Activated CD8-positive, alpha-beta memory T cell treated with anti-CD3 and anti-CD28 coated beads, Interleukin-2, amount 50 U/mL, for 24 hours (primary cell): ENCODE results near the gene ABCC9.

ENCODE experiments used
- DNase-seq: peaks from one replicate; pipeline ENCODE4 v3.0.0-alpha.2; 2020; ENCODE audit errors: extremely low read depth

Gene ABCC9

DNA sequence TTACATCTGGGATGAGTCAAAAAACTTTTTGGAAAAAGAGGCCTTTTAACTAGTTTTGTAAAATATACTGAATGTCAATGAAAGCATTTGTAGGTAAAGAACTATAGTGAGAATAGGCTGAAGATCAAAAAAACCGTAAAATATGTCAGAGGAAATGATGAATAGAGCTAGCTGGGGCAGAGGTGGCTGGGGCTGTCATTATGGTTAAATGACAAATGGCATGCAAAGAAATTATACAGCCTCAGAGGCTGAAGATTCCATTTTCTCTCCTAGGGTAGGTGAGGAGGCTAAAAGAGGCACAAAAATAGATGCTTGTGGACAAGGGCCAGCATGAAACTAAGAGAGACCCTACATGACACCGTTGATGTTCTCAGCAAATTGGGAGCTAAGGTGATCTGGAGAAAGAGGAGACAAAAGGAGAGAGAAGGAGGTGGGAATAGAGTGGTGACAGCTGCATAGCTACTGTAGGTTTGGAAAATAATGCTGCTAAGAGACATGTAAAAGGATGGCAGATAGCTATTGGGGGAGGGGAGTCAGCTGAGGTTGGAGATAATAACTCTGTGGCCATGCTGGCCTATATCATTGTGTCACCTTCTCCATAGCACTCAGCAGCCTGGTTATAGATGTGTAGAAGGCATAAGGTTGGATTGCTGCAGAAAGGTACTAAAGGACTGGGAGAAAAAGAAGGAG lies 63.8 kb downstream of the ABCC9 start:
- no peak for DNase-seq

DNA sequence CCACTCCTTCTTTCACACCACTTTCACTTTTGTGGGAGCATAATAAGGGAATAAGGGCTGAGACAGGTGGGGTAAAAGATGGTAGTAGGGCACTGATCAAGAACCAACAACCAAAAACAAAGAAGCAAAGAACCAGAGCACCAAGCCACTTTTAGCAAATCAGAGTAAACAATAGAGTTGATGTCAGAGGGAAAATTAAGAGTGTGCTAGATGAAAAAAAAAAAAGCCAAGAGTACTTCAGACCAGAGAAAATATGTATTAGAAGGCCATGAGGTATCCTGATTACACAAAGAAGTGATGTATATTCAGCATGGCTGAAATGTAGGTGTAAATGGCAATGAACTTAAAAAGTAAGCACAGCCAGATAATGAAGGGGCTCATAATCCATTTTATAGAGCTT lies 75.4 kb downstream of the ABCC9 start:
- no peak for DNase-seq

DNA sequence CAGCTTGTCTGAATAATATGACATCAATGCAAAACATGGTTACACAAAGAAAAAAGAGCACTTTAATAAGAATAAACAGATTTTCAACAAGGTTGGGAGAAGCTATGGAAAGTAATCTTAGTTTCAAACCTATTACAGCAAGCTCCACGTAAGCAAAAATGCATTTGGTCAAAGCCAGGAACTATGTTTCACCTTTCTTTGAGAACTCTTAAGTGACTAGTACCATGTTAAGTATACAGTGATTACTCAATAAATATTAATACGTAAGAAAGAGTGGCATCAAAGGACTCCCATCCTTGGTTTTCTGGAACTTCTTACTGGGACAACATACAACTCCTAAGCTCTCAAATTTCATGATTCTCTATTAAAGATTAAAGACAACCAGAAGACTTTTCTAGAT lies 80.7 kb downstream of the ABCC9 start:
- no peak for DNase-seq

DNA sequence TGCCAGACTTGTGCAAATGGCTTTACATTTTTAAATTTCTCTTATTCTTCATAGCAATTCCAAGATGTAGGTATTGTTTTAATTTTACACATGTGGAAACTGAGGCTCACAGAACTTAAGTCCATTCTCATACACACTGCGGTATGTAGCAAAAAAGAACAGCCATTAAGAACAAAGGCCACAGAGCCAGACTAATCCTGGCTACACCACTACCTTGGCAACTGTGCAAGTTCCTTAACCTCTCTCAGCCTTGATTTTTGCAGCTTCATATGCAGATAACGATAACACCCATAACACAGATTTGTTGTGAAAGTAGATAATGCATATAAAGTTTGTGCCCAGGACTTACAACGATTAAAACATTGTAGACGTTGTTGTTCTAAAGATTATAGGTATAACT lies 81.1 kb downstream of the ABCC9 start:
- no peak for DNase-seq

DNA sequence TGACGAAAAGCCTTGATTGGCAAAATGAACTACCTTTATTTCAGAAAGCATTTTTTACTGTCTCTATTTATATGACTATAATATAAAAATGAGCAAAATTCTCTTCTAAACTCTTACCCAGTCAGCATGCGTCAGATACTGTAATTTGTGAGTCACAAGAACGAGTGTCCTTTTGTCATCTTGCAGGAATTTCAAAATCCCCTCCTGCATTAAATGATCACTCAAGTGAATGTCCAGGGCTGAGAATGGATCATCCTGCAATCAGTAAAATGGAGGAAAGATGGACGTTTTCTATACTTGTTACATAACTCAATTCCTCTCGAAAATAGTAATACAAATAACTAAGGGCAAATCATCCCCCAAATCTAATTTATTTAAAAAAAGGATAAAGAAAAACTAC lies 89.0 kb downstream of the ABCC9 start:
- DNase-seq, result no peak

DNA sequence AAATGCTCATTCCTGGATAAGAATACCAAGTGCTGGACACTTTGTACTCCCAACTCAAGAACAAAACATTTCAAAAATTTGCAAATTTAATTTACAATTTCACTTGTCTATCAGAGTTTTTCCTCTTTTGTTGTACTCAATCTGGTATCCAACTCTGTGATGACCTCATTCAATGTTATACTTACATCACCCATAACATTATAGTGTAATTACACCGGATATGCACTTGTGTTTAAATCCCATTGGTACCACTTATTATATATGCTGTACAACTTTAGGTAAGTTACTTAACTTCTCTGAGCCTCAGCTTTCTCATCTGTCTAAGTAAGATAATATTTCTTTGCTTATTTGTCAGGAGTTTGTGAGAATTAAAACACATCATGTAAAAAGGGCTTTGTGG lies 90.1 kb downstream of the ABCC9 start:
- DNase-seq, result no peak

DNA sequence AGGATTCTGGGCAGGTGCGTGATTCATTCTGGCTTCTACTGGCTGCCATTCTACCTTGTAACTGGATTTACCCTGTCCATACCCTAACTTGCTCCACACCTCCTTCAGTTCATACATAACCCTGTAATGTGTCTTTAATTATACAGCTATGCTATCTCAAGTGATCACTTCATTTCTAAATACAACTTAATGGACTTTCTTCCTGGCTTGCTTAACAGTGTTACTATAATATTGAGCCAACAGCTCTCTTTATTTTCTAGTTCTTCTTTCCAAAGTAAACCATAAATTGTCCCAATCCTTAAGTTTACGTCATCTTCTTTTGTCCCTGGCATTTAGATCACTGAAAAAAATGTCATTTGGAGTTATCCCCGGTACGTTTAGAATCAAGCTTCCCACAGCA lies 90.8 kb downstream of the ABCC9 start:
- no peak for DNase-seq

DNA sequence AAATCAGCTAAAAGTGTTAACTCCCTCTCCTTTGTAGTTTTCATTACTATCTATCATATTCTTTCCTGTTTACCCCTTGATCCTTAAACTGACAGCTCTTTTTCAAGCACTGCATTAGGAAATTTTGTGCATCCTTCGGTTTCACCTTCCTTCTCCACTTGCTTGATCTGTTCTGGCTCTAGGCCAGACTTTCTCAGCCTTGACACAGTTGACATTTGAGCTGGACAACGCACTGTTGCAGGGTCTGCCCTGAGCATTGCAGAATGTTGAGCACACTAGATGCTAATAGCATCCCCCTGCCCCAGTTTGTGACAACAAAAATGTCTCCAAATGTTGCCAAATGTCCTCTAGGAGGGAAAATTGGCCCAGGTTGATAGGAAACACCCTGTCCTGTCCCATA lies 91.3 kb downstream of the ABCC9 start:
- DNase-seq, result no peak

DNA sequence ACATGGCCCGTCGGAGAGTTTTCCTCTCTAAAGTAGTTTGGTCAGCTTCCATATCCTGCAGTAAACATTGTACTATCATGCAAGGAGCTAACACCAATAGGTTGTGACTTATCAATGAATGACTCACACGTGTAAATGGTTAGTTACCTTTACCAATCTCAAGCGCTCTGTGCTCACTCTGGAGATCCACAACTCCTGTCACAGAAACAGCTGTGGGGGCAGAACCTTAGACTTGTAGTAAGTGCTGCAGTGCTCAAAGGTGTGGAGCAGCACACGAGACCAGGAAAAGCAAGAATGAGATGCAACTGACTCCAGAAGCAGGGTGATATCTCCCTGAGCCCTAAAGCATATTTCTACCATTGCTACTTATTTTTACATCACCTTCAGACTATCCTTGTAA lies 93.0 kb downstream of the ABCC9 start:
- no peak for DNase-seq

DNA sequence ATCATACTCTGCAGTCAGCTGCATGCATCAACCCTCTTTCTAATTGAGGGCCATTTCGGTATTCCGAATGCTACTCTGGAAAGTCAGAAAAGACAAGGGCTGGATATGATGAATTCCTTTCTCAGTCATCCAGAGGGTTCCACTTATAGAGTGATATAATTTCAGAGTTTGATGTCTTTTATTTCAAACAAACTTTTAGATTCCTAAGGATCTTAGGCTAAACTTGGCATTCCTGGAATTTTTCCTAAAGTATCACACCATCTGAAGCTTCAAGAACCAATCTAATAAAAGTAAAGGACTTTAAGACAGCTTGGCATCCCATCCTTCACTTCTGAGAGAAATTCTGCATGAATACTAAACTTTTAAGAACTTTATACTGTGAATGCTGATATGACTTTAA lies 97.4 kb downstream of the ABCC9 start:
- DNase-seq, result no peak

DNA sequence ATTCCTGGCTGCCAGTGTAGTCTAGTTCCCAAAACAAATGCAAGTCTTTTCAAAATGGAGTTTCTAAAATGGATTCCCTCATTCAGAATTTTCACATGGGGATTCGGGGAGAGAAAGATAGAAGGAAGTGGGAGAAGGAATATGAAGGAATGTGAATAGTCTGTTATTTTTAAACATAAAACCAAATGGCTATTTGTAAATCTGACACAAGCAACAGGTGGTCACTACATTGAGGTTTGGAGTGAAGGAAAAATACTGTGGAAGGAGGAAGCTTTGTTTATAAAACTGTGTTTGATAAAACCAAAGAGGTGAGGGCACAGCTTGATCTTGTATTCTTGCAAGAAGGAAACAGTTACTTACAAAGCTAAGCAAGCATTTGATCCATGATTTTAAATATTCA lies 101.5 kb downstream of the ABCC9 start:
- no peak for DNase-seq

DNA sequence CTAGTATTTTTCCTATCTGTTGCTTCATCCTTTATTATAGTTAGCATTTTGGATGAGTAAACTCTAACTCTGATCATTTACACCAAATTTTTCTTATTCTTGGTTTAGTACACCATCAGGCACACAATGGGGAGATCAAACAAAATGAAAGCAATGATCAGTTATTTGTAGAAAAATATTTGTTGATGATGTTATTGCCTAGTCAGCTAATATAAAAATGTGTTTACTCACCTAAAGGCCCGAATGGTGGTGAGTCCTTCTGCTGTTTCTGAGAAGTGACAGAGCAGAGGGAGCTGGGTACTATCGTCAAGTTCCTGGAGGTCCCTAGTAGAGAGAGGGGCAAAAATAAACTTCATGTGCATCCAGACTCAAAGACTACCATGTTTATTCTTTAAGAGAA lies 103.4 kb downstream of the ABCC9 start:
- DNase-seq, result no peak

DNA sequence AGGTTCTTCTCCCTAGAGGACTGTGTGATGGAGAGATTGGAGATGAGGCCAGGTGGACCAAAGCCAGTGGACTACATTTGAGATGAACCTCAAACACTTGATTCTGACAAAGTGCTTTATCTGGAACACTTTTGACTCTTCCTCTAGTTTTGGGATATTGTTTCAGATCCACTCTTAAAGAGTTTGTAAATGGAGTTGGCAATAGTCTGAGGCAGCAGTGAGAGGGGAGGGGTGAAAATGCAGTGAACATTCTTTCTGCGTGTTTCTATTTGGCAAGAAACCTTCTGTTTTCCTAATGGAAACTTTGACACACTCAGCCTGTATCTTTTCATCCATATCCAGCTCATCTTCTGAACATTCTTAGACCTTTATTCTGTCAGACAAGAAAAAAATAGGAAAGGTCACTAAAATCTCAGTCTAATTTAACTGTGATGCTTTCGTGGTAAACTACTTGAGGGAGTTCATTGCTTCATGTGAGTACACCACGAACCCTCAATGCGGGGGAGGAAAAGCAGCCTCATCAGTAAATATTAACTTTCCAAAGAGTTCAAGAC lies 109.4 kb downstream of the ABCC9 start:
- no peak for DNase-seq

DNA sequence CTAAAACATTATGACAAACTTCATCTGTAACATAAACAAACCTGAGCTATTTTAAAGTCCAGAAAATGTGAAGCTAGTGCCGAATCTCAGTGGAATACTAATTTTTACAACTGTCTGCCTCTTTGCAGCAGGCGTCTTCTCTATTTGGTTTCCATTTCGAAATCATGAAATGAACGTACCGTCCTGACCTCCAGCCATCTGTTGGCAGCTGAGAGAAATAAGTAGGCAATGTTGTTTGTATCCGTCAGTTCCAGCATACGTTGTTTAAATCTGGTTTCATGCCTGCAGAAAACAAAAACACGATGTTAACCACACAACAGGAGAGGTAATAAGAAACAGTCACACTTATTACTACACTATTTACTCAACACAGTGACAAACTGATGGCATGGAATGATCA lies 112.4 kb downstream of the ABCC9 start:
- no peak for DNase-seq

DNA sequence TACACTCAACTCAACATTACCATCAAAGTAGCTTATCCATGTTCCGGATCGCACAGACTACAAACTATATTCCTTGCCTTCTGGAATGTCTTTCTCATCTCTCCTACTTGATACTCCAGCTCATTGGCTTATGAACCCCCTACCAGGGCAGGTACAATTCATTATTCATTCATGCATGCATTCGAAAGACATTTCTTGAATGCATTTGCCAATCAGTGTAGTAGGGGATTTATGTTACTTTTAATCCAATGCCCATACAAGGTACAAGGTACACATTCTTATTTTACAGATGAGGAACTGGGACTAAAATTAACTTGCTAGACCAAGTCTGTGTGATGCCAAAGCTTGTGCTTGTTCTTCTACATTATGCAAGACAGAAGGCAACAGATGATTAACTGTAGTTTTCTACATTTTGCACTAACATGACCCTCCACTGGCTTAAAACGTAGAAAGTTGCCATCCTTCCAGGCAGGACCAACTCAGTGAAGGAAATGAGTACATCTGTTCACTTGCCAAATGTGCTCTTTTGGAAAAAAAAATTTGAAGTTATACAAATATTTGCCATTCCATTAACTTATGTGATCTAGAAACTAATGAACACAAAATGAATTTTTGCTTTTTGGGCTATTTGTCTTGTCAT lies 113.0 kb downstream of the ABCC9 start:
- DNase-seq, result no peak

DNA sequence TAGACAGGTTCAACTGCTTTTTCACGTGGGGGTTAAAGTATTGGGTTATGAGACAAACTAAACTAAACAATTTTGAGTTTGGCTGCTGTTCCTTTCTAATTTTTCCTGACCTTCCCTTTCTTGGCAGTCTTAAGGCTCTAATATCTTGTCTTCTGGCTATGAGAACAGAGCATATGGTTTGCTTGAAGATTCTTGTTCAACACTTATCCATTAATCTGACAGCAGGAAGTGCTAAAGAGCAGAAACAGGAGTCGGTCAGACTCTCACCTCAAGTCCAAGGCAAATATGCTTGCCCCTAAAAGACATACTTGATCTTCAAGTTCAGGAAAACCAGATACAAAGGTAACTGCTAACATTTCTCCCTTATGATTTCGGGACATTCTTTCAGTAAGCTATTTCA lies 114.1 kb downstream of the ABCC9 start:
- no peak for DNase-seq

DNA sequence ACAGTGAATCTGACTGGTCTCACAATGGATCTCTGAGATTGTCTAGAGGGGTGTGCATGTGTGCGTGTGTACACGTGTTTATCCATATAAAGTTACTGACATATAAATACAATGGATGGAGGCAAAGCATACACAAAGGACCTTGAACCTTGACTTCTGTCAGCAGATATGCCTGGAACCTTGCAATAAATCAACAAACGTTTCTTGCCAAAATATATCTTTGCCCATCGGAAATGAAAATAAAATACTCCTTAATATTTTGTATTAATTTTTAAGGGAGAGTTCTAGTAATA lies 114.7 kb downstream of the ABCC9 start:
- DNase-seq, result no peak

DNA sequence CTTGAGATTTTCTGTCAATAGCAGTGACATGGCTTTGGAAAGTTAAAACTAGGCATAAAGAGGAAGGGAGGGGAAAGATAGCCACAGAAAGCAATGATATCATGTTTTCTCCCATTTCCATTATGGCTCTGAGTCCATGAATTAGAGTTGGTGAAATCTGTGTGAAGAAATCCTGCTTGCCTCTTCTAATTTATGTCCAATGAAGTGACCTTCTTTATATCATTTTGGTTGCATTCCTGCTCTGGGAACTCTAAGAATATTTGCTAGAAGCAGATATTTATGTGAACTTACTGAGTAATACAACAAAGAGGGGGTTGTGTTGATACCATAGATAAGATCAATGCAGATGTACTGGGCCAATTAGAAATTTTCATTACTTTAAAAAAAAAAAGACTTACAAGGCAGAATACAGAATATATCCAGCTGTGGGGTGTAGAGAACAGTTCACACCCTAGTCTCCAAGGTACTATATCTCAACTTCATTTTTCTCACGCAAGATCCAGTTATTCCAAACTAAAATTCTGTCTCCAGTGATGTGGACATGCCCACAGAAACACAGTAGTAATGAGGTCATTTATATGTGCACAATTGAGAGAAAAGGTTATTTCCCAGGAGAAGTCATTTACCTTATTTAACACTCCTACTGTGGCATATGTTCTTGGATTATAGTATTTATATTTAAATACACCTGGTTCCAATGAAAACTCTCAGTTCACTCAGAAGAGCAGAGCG lies 115.2 kb downstream of the ABCC9 start:
- no peak for DNase-seq

DNA sequence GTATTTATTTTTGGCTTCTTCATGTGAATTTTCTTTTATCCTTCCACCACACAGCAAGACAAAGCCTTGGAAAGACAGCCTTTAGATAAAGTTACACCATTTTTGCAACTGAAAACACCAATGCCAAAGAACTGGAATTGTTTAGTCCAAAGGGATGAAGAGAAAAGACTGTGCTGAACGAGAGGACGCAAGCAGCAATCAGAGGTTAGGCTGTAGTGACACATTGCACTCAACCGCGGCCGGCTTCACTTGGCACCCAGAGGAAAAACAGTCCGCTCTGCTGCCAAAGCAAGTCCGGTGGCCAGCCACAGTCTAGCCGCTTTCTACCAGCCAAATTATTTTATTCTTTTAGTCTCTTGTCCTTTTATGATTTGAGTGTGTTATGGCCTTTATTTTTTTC lies 117.6 kb downstream of the ABCC9 start:
- DNase-seq, result no peak

DNA sequence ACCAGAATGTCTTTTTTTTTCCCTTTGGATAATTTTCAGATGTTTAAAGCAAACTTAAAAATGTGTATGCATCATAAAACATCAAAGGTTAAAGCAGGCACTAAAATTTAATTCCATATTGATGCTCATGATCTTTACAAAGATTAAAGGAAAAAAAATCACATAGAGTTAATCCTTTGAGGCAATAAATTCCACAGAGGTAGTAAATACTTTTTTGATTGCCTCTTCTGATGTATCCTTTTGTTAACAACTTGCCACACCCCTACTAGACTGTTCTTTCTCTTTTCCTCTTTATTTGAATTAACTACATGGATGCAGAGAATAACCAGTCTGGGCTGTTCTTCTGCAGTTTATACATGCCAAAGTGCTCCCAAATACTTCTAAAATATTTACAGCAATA lies 121.5 kb downstream of the ABCC9 start:
- no peak for DNase-seq

DNA sequence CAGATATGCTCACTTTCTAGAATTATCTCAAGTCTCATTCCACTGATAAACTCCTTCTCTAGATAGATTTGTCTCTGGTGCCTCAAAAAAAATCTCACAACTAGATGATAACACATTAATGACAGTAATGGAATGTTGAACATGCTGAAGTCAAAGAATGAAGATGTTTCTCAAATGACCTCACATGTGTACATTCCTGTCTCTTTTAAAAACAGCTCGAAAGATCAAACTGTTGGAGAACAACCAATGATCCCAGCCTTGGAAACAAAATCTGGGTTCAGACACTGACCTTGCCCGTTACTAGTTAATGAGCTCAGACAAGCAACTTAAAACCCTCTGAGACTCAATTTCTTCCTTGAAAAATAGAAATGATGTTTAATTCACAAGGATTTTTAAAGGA lies 122.0 kb downstream of the ABCC9 start:
- DNase-seq, result no peak

DNA sequence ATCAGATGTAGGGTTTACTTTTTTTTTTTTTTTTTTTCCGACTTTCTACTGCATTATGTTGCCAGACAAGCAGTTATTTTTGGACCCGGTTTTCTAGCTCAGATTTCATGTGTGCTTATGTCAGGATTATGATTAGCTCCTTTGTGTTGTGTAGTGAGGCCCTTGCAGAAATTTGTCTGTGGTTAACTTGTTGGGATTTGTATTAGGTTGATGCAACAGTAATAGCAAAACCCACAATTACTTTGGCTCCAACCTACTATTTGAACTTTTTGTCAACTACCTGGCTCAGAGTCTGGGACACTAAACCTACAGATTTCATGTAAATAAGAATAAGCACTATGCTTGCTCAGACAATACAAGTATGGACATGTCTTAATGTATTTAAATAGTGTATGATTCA lies 122.6 kb downstream of the ABCC9 start:
- no peak for DNase-seq
